Myocyte (in vitro differentiated cells): ENCODE data around the gene LRP1B. TPM values are rescaled to one million over a fixed set of nuclear protein-coding genes. Genes with fewer than 3 reads are reported as not detected.

Experiments
- DNase-seq: peaks from one replicate; pipeline ENCODE4 v3.0.0-alpha.2; 2012; ENCODE audit warnings: low read depth
- total RNA-seq: library from RNA; depleted of rRNA; stranded (reverse); fragments of >200 nt; gene quantifications from 2 replicates; pipeline ENCODE4 v1.2.3, GENCODE V29; 2014

Gene LRP1B
- total RNA-seq, 1 donor from 2014 or later = 0.05 TPM

DNA sequence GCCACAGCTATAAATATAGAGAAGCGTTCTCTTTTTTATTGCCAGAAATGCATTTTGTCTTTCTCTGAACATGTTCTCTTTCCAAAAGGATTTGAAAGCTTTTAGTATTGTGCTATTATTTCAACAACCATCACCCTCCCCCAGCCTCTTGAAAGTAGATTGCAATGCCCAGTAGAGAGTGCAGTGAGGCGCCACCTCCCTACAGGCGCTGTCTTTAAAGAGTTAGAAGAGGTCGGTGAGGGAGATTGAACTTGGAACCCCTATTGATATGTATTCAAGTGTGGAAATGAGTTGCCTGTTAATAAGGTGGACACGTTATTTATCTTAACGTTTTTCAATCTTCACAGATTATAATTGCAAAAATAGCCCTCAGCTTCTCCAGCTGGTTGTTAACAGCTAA lies 360.3 kb downstream of the LRP1B start:
- DNase-seq = no peak

DNA sequence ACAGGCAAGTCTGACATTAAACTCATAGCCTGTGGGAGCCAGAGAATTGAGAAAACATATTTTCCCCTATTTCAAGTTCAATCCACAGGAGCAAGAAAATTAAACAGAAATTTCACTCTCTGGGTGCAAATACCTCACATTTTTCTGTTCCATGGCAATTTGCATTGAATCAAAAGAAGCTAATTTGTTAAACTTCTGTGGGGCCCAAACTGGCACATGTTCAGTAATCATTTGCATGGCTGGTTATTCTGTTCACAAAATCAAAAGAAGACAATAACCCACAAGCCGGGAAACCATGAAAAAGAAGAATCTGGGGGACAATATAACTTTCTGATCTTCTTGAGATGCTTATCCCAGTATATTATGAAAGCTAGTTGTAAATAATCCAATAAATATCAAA lies 363.1 kb downstream of the LRP1B start:
- DNase-seq = no peak

DNA sequence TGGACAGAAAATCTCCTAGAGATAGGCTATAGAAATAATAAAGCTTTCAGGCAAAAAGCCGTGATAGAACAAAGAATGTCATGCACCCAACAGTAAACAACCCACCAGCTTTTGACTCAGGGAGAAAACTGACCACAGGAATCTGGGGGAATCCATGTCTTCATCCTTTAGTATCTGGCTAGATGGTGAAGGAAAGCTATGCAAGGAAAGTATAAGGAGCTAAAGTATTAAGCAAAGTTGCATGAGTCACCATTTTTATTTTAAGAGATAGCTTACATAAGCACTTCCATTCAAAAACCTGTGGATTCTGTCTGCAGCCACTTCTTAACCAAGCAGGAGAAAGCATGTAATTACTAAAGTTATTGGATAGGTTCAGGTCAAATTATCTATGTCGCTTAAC lies 363.8 kb downstream of the LRP1B start:
- DNase-seq = no peak

DNA sequence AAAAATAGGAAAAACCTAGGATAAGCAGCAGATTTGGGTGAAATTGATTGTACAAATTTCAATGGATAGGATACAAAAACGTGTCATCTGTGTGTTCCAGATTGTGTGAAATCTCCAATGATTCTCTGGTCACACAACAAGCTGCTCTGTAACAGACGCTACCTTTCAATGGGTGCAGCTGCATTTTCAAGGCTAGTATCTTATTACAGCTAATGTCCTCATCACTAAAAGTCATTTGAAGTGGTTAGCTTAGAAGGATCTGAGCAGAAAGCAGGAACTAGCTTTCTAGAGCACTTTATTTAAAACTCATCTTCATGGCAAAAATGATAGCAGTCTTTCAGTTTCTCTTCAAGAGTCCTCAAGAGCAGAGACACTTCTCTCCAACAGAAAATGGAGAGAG lies 364.6 kb downstream of the LRP1B start:
- no peak for DNase-seq

DNA sequence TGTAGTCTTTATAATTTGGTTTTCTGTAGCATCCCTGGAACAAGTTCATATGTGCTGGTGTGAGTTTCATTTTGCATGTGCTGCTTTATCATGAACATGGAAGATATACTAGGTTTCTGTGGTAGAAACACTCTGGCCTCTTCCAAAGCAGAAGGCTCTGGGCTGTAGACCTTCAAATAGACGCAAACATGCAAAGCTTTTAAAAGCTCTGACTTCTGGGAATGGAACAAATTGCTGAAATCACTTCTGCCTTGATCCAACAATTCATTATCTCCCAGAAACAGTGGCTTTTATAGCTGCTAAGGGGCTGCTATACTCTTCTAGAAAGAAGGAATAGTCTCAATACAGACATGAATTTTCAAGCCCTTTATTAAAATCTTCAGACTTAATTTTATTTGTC lies 382.2 kb downstream of the LRP1B start:
- no peak for DNase-seq

DNA sequence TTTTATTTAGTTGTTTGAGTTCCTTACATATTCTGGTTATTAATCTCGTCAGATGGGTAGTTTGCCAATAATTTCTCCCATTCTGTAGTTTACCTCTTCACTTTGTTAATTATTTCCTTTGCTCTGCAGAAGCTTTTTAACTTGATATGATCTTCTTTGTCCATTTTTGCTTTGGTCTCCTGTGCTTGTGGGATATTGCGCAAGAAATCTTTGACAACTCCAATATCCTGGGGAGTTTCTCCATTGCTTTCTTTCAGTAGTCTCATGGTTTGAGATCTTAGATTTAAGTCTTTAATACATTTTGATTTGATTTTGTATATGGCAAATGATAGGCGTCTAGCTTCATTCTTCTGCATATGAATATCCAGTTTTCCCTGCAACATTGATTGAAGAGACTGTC lies 389.2 kb downstream of the LRP1B start:
- DNase-seq = no peak

DNA sequence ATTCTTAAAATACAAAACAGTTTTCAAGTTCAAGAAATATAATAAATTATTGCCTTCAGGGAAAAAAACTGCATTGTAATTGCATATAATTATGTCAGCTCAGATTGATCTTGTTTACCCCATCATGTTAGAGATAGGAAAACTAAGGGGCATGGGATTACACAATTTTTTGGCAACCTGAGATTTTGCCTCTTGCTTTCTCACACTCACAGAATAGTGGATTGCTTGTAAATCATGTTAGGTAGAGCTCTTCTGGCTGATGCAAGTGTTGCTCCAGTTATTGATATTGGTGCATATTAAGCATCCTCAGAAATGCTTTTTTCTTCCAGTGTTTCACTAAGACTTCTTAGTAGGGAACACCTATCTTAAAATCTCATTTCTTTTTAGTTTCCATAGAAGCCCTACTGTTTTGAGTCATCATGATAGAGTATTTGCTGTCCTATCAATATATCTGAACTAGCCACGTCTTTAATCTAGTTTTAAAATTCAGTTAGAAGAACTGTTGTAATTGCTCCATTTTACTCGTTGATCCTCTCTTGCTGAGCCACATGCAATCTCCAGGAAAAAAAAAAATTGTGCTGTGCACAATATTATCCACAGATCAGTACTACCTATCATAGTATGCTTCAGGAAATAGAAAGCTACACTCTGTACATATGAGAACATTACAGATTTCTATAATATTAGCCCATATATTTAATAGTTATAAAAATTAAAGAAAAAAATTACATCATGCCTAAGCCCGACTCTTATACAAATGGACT lies 393.1 kb downstream of the LRP1B start:
- DNase-seq = no peak

DNA sequence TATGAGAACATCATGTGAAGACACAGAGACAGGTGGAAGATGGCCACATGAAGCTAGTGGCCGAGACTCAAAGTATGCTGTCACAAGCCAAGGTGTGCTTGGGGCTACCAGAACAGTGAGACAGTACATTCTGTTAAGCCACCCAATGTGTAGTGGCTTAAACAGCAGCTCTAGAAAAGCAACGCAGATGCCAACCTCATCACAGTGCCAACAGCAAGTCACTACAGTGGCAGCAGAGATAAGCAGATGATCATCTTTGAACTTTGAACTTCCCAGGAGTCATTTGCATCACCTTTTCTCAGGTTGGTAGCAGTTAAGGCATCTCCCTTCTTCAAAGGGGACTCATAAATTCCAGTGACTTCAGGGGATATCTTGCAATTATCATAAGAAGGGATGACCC lies 394.4 kb downstream of the LRP1B start:
- no peak for DNase-seq

DNA sequence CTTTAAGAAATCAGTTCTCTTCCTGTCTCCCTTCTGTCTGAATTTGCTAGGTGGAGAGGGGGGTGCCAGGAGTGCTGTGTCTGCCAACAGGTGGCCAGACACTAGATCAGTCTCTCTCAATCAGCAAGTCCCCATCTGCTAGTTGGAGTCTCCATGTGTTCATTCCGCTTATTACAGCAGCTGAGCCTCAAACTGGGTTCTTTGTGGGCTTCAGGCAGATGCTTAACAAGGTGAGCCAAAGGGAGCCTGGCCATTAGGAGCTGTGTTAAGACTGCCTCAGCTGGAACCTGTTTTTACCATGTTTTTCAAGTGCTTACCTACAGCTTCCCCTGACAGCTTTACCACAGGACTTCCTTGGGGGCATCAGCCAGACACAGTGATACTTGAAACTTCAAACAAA lies 401.9 kb downstream of the LRP1B start:
- DNase-seq = peak; percentile 10

DNA sequence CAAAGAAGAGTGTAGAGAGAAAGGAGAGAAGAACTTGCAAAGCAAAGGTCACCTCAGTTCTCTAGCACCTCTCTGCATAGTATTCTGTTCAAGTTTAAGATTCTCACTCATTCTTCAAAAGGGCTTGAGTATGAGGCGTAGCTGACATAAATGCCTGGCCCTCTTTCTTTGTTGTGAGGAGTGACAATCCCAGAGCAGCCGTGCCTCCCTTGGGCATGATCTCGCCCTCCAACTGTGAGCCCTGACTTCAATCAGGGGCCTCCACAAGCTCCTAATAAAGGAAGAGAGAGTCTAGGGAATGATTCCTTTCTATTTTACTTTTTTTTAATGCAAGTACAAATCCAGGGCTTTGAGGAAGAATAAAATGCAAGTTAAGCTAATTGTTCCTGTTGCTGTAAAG lies 402.7 kb downstream of the LRP1B start:
- no peak for DNase-seq

DNA sequence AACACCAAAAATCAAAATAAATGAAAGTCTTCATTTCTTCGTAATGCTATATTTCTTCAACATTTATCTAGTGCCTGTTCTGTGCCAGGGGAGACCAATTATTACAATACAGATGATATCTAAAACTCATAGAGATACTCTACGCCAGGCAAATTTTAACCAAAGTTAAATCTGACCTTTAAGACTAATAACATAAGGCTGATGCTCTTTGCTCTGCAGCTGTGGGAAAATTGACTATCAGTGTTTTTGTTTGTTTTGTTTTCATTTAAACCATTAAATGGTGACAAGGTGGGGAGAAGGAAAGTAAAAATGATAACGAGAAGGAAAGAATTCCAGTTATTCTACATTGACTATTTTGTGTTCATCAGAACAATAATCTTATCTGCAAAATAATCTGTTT lies 406.4 kb downstream of the LRP1B start:
- DNase-seq = no peak

DNA sequence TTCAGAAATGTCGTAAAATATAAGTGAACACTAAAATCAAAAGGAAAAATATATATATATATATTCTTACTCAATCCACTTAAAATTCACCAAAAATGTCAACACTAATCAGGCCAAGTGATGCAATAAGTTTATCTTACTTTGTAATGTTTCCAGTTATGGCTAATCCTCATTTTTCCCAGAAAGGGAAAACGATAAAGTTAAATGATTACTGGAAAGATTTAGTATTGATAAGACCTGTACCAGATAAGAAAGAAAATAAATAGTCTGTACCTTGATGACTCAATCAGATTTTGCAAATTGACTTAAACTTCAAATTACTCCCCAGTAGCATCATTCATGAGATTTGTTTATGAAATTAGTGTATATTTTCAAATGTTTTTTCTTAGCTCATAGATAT lies 407.0 kb downstream of the LRP1B start:
- DNase-seq = no peak

DNA sequence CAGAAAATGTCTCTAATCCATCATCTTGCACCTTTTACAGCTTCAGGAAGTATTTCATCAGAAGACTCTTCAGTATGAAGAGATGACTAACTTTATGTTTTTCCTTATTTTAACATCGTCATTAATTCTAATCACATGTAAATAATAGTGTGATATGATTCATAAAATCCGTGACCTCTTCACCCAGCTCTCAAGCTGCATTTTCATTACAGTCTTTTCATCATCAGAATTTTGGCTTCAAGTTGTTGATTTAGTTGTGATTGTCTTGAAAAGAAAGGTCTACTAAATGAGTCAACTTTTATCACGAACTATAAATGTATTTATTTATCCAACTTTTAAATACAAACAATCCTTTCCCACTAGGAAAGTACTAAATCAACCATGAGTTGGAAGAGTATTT lies 410.3 kb downstream of the LRP1B start:
- DNase-seq = no peak

DNA sequence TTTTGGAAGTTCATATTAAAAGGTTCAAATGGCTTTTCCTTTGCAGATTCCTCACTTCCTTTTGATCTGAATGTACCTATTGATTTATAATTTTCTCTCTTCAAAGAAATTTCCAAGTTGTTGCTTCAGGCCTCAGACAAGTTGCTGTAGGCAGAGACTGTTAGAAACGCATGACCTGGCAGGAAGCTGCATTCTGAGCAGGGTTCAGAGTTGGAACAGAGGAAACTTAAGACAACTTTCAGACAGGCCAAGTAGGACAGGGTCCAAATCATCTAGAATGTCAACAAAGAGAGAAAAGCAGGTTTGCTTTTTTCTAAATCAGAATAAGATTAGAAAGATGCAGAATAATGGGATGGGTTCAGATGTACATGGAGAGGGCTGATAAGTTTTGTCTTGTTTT lies 416.3 kb downstream of the LRP1B start:
- no peak for DNase-seq

DNA sequence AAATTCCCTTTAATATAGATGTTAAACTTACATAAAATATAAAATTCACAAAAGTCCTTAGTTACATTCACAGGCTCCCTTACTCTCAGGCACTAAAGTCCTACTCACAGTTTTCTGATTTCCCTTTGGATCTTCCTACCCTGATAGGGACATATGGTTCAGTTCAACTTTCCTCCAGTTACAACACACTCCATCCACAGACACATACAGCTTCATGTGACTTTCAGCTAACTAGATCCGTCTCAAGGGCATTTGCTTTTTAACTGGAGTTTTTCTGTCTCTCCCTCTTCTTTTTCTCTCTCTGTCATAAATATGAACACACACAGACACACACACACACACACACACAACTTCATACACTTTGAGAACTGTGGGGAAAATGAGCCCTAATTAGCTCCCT lies 419.2 kb downstream of the LRP1B start:
- no peak for DNase-seq

DNA sequence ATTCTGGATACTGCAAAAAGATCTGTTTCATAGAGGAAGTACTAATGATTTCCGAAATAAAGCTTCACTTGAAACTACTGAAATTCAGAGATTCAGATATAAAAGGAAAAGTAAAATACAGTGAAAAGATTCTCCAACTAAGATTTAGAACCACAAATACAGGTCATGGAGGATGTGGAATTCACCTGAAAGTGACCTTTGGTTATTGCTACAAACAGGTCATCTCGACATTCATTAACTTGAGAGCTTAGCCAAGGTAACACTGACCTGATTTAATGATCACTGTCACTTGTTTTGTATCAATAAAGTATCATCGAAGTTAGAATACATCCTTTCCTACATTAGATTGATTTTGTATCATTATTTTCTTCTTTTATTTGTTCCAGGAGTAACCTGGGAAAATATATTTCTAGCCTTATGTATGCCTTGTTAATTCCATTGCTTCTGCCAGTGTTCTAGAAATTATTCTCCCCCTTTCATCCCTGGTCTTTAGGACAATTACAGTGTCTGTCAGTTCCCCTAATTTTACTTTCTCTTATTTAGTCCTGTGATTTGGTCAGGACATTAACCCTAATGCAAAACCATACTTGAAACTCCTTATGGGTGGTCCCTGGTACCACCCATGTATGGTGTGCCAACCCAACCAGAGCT lies 420.1 kb downstream of the LRP1B start:
- DNase-seq = no peak

DNA sequence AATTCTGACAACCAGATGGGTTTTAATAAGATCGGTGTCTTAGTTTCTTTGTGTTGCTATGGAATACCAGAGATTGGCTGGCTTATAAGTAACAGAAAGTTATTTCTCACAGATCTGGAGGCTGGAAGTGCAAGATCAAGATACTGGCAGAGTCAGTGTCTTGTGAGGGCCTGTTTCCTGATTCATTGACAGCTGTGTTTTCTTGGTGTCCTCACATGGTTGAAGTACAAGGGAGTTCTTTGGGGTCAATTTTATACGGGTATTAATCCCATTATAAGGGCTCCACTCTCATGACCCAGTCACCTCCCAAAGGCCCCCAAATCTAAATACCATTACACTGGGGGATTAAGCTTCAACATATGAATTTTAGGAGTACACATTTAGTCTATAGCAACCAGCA lies 421.1 kb downstream of the LRP1B start:
- no peak for DNase-seq

DNA sequence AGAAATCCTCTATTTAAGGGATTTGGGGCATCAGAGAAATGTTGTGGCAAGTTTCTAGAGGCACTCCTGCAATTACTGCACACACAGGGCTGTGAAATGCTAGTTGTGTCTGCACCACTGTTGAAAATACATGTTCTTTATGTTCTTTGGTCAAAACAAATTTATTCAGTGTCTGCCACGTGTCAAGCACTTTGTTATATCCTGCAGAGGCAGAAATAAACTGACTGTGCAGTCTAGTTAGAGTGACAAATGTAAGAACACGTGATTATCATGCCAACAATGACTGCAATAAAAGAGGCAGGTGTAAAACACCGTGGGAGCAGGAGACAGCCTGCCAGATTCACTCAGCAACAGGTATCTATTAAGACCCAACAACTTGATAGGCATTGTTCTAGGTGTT lies 423.3 kb downstream of the LRP1B start:
- DNase-seq = no peak

DNA sequence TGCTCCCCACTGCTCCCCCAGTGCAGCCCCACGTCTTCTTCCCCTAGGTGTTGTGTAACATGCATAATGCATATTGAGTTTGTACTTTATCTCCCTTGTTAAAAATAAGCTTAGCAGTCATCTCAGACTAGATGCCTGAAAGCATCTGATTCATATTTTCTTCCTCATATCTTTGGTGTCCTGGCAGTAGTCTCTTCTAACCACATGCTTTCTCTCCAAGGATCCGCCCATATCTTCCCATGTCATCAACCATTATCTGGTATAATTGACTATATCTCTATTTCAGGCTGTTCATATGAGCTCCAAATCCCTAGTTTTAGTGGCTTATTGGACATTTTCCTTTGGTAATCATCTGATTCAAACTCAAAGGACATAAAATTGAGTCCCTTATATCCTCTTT lies 426.3 kb downstream of the LRP1B start:
- no peak for DNase-seq

DNA sequence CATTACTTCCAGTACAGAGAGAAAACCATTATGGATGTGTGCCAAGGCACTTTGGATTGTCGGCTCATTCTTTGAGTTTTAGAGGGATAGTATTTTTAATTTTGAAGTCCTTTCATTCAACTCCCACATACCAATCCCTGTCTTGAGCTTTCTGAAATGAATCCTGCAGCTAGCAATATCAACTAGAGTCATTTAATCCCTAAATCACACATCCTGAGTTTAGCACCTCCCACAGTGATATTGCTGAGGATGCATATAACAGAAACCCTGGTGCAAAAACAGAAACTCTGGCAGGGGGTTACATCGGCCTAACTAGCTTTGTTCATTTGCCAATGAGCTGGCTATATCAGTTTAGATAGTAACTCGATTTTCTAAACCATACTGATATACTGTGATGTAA lies 427.3 kb downstream of the LRP1B start:
- no peak for DNase-seq

DNA sequence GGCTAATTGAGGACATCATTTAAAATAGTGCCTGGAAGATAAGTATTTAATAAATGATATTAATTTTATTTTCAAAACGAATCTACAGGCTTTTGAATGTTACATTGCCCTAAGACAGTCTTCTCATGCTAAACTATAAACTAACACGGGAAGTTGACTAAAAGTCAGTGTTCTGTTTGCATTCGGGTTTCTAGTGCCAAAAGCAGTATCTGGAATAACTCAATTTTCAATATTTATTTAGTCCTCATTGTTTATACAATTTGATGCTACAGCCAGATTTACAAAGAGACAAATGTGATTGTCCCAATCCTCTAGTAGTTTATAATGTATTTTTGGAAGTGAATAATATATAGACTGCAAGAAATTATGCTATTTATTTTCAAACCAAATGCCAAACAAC lies 429.2 kb downstream of the LRP1B start:
- DNase-seq = no peak

DNA sequence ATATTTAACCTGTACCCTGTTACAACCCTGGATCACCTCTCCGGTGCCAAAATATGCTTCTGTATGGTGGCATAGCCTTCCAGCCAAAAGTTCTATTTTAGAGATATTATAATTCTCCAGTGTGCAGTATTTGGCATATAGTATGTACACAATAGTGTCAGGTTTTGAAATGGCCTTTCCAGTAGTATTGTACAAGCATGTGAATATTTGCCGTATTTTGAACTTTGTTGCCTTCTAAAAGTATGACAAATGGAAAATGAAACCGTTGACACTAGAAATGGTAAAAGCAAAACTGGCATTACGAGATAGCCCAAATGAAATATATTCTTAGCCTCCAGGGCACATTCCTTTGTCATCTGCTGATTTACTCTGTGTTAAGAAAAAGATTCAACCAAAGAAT lies 431.2 kb downstream of the LRP1B start:
- no peak for DNase-seq

DNA sequence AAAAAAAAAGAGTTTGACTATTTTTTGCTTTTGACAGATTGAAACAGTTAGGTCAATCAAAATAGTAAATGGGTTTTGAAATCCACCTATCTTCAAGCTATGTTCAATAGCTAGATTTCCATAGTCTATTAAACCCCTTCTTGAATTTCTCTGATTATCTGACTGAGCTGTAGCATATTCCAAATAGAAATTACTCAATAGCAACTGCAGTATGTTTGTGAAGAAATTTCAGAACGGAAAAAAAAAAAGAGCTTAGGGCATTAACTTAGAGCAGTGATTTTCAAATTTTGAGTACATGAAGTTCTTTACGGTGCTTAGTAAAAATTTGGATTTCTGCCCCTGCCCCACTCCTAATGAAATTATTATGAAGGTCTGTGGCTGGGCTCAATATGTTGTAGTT lies 432.3 kb downstream of the LRP1B start:
- no peak for DNase-seq
